HG03095 (cell line): Measurements from ENCODE around the gene PARD3.
A peak's percentile ranks its signal among the peaks of the same experiment; 100 is the strongest.

ENCODE experiments used
- ATAC-seq: cut with Tn5 transposase; IDR thresholded peaks from one replicate; pipeline ENCODE4 v1.9.1; 2021; ENCODE audit warnings: moderate library complexity; ENCODE audit not compliant: unreplicated experiment

The PARD3 gene

GRCh38 chr10:34155812-34156211, 659.3 kb downstream of the PARD3 start:
- ATAC-seq: no peak

- no peak for ATAC-seq
Measured at GRCh38 chr10:34154383-34154900, 660.7 kb downstream of the PARD3 start.

- ATAC-seq: no peak
Measured at GRCh38 chr10:34153663-34154382, 661.3 kb downstream of the PARD3 start.

- no peak for ATAC-seq
Measured at GRCh38 chr10:34152434-34152833, 662.7 kb downstream of the PARD3 start.

- no peak for ATAC-seq
Measured at GRCh38 chr10:34151931-34152330, 663.2 kb downstream of the PARD3 start.

GRCh38 chr10:34151481-34151880, 663.6 kb downstream of the PARD3 start:
- no peak for ATAC-seq

- ATAC-seq: no peak
Measured at GRCh38 chr10:34150103-34150502, 665.0 kb downstream of the PARD3 start.

- no peak for ATAC-seq
Measured at GRCh38 chr10:34148305-34148657, 666.8 kb downstream of the PARD3 start.

GRCh38 chr10:34147641-34148304, 667.3 kb downstream of the PARD3 start:
- no peak for ATAC-seq

GRCh38 chr10:34145715-34146114, 669.4 kb downstream of the PARD3 start:
- ATAC-seq: no peak

- no peak for ATAC-seq
Measured at GRCh38 chr10:34143466-34143865, 671.6 kb downstream of the PARD3 start.

GRCh38 chr10:34141032-34141680, 673.9 kb downstream of the PARD3 start:
- ATAC-seq: no peak

GRCh38 chr10:34139559-34139958, 675.5 kb downstream of the PARD3 start:
- no peak for ATAC-seq

GRCh38 chr10:34137955-34138354, 677.1 kb downstream of the PARD3 start:
- ATAC-seq: no peak

- ATAC-seq: no peak
Measured at GRCh38 chr10:34137201-34137600, 677.9 kb downstream of the PARD3 start.

- ATAC-seq: peak; percentile 61
Measured at GRCh38 chr10:34135515-34135914, 679.6 kb downstream of the PARD3 start.

- no peak for ATAC-seq
Measured at GRCh38 chr10:34134602-34135001, 680.5 kb downstream of the PARD3 start.

GRCh38 chr10:34133406-34133805, 681.7 kb downstream of the PARD3 start:
- no peak for ATAC-seq

GRCh38 chr10:34131152-34131551, 683.9 kb downstream of the PARD3 start:
- ATAC-seq: no peak

GRCh38 chr10:34127676-34128075, 687.4 kb downstream of the PARD3 start:
- ATAC-seq: no peak

- no peak for ATAC-seq
Measured at GRCh38 chr10:34126371-34127151, 688.5 kb downstream of the PARD3 start.
